IPS-20b (cell line): Measurements from ENCODE around the gene IDS.
"Not testable (repeated sequence)": the region's sequence is repeated elsewhere in the genome, so short reads cannot be mapped to it uniquely, and the experiment has no call there.

Source experiments
- H3K27ac ChIP-seq: one replicate; pipeline ENCODE4 v1.5.1; 2013; ENCODE audit warnings: low read length
- H3K27me3 ChIP-seq: 2 replicates; pipeline ENCODE4 v1.6.1; 2013; ENCODE audit warnings: mild to moderate bottlenecking, low read length, inconsistent platforms; ENCODE audit not compliant: insufficient read depth
- H3K36me3 ChIP-seq: 2 replicates; pipeline ENCODE4 v1.6.1; 2013; ENCODE audit warnings: low read depth, mild to moderate bottlenecking, inconsistent platforms, low read length, moderate library complexity; ENCODE audit not compliant: insufficient read depth
- H3K4me1 ChIP-seq: 2 replicates; pipeline ENCODE4 v1.6.1; 2013; ENCODE audit warnings: mild to moderate bottlenecking, control low read depth, inconsistent platforms, low read length, moderate library complexity; ENCODE audit not compliant: insufficient read depth
- H3K4me3 ChIP-seq: 2 replicates; pipeline ENCODE4 v1.5.1; 2013; ENCODE audit warnings: mild to moderate bottlenecking, low read length, inconsistent platforms
- H3K9ac ChIP-seq: 2 replicates; pipeline ENCODE4 v1.6.1; 2013; ENCODE audit warnings: low read depth, mild to moderate bottlenecking, inconsistent platforms, low read length, moderate library complexity
- H3K9me3 ChIP-seq: 2 replicates; pipeline ENCODE4 v1.6.1; 2013; ENCODE audit warnings: mild to moderate bottlenecking, low read depth, low read length, inconsistent platforms; ENCODE audit not compliant: insufficient read depth

IDS gene

DNA sequence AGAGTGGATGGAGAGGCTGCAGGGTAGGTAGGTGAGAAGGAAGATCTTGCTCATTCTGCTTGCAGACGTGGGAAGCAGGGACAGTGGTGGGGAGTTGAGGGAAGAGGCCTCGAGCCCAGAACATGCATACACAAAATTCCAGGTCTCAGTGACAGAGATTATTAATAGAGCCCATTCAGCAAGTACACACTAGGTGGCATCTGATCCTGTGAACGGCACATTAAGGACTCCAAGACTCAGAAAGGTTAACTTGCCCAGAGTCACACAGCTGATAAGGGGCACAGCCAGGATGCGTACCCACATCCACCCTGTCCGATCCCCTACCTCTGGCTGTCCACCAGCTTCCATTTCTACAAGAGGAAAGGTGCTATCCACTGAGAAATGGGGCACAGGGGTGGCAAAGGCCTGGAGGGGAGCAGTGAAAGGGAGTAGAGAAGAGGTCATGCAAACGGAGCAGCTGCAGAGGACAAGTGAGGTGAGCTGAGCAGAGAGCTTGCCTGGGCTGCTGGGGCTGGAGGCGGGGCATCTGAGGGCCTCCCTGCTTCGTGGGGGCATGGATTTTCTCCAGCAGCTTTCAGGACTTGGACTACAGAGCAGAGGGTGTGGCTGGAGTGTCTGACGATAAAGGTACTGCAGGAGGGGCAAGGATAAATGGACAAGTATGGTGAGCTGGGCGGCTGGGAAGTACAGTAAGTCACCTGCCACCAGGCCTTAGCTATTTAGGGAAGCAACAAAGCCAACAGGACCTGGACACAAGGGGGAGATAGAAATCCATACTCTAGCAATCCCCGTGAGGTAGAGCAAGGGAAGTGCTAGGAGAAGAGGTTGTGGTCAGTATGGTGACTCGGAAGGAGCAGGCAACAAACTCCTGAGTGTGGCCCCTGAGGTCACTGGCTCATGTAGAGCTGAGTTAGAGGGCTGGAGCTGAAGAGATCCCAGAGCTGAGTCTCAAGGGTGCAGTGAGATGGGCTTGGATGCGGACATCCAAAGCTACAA lies 11.2 kb downstream of the IDS start:
- H3K9ac ChIP-seq = no peak overlapping the region

GRCh38 chrX:149491812-149492211 lies 13.3 kb downstream of the IDS start:
- peaks cover 50% of the 10 kb centered on the region for H3K36me3 ChIP-seq
- H3K4me1 ChIP-seq = no peaks in the 10 kb centered on the region
- H3K27ac ChIP-seq = no peak overlapping the region
- no peaks in the 10 kb centered on the region for H3K27me3 ChIP-seq
- H3K4me3 ChIP-seq = no peak overlapping the region
- H3K9ac ChIP-seq = no peak overlapping the region
- H3K9me3 ChIP-seq = no peaks in the 10 kb centered on the region

More for the DNA sequence above, 11.2 kb downstream of the IDS start:
- no peaks in the 10 kb centered on the region for H3K9me3 ChIP-seq
- no peak overlapping the region for H3K4me3 ChIP-seq
- H3K4me1 ChIP-seq = no peaks in the 10 kb centered on the region
- peaks cover 62% of the 10 kb centered on the region for H3K36me3 ChIP-seq
- no peak overlapping the region for H3K27ac ChIP-seq
- no peaks in the 10 kb centered on the region for H3K27me3 ChIP-seq

- H3K9me3 ChIP-seq = no peaks in the 10 kb centered on the region
- peaks cover 43% of the 10 kb centered on the region for H3K36me3 ChIP-seq
- no peak overlapping the region for H3K4me3 ChIP-seq
- H3K27ac ChIP-seq = no peak overlapping the region
- H3K4me1 ChIP-seq = no peaks in the 10 kb centered on the region
- no peak overlapping the region for H3K9ac ChIP-seq
- no peaks in the 10 kb centered on the region for H3K27me3 ChIP-seq
These were observed 15.0 kb downstream of the IDS start for GRCh38 chrX:149490100-149490499.

DNA sequence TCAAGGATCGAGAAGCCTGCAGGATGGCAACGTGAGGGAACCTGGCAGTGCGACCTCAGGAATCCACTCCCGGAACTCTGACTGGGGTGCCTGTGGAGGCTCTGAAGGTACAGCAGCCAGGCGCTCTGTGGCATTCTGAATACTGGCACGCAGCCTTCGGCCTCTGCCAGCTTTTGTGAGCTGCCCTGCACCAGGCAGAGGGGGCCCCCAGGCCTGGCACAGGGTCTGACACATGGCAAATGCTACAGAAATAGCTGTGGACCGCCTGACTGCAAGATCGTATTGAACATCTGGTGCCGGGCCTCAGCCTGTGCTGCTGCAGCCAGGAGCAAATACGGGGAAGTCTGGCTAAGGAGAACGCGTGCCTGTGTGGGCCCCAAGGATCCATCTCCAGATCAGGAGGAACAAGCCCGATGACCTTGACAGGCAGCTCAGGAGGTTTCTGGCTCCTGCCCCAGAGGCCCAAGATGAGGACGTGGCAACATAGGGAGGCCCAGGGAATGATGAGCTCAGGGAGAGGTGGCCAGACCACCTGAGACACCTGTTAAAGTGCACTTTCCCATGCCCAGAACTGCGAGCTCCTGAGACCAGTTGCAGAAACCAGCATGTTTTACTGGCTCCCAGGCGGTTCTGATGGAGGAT lies 16.6 kb downstream of the IDS start:
- H3K9me3 ChIP-seq, H3K27ac ChIP-seq, H3K27me3 ChIP-seq, H3K4me3 ChIP-seq, H3K9ac ChIP-seq, H3K4me1 ChIP-seq: not testable (repeated sequence)
- peaks cover 33% of the 10 kb centered on the region; the same call in 1 of the 2 replicates for H3K36me3 ChIP-seq

DNA sequence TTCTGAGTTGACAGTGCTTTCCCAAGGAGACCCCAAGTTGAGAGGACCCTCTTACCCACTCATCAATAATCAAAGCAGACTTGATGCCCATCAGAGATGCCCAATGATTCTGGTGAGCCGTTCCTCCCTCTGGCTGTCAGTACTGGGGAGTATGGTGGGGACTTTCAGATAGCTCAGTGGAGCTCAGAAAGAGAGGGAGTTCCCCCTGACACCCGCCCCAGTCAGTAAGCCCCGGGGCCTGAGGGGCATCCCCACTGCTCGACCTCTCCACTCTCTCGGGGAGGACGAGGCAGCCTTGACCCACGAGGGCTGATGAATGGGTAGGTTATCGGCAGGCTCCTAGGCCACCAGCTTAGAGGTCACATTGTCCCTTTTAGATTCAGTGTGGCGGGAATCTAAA lies 17.1 kb downstream of the IDS start:
- peaks cover 33% of the 10 kb centered on the region; the same call in 1 of the 2 replicates for H3K36me3 ChIP-seq
- H3K4me1 ChIP-seq, H3K4me3 ChIP-seq, H3K27me3 ChIP-seq, H3K9ac ChIP-seq, H3K9me3 ChIP-seq, H3K27ac ChIP-seq: not testable (repeated sequence)

- H3K27me3 ChIP-seq = no peaks in the 10 kb centered on the region
- H3K4me3 ChIP-seq = no peak overlapping the region
- H3K4me1 ChIP-seq = no peaks in the 10 kb centered on the region
- H3K36me3 ChIP-seq = peaks cover 33% of the 10 kb centered on the region; the same call in 1 of the 2 replicates
- no peak overlapping the region for H3K27ac ChIP-seq
- no peaks in the 10 kb centered on the region for H3K9me3 ChIP-seq
- no peak overlapping the region for H3K9ac ChIP-seq
These were observed 17.8 kb downstream of the IDS start for GRCh38 chrX:149487292-149487691.

DNA sequence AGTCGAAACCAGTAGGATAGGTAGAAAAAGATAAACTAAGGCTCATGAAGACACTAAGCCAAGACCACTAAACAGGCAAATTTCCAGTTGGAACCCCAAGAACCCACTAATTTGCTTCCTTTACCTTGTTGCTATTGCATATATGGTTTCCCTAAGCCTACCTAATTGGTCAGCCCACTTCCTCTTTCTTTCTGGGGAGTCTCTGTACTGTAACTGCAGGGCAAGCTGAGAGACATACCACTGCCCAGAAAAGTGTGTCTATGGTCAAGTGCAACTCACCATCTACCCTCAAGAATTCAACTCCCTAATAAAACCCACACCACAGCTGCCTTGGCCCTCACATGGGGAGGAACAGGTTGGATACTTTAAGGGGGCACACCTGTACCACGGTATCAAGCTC lies 28.6 kb downstream of the IDS start:
- no peak overlapping the region for H3K27ac ChIP-seq
- H3K9ac ChIP-seq = no peak overlapping the region
- no peak overlapping the region for H3K4me3 ChIP-seq
- no peaks in the 10 kb centered on the region for H3K36me3 ChIP-seq
- no peaks in the 10 kb centered on the region for H3K9me3 ChIP-seq
- no peaks in the 10 kb centered on the region for H3K4me1 ChIP-seq
- H3K27me3 ChIP-seq = no peaks in the 10 kb centered on the region

GRCh38 chrX:149473966-149474365 lies 31.1 kb downstream of the IDS start:
- no peak overlapping the region for H3K27ac ChIP-seq
- H3K4me3 ChIP-seq = no peak overlapping the region
- H3K9ac ChIP-seq = no peak overlapping the region
- H3K27me3 ChIP-seq = no peaks in the 10 kb centered on the region
- no peaks in the 10 kb centered on the region for H3K36me3 ChIP-seq
- H3K9me3 ChIP-seq = no peaks in the 10 kb centered on the region
- no peaks in the 10 kb centered on the region for H3K4me1 ChIP-seq

DNA sequence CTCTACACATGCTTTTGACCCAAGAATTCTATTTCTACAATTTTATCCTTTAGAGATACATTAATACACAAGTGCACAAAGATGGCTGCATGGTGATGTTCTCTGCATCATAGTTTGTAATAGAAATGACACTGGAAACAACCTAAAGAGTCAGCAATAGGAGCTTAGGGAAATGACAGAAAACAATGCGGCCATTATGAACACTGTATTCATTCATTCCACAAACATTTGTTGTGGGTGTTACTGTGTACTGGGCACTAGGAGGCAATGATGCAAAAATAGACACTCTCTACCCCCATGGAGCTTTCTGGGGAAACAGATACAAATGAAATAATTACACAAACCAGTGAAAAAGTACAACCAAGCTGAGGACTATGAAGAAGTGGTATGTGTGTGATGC lies 32.0 kb downstream of the IDS start:
- H3K4me3 ChIP-seq = no peak overlapping the region
- H3K9ac ChIP-seq = no peak overlapping the region
- no peaks in the 10 kb centered on the region for H3K9me3 ChIP-seq
- no peaks in the 10 kb centered on the region for H3K27me3 ChIP-seq
- no peaks in the 10 kb centered on the region for H3K36me3 ChIP-seq
- no peak overlapping the region for H3K27ac ChIP-seq
- no peaks in the 10 kb centered on the region for H3K4me1 ChIP-seq

DNA sequence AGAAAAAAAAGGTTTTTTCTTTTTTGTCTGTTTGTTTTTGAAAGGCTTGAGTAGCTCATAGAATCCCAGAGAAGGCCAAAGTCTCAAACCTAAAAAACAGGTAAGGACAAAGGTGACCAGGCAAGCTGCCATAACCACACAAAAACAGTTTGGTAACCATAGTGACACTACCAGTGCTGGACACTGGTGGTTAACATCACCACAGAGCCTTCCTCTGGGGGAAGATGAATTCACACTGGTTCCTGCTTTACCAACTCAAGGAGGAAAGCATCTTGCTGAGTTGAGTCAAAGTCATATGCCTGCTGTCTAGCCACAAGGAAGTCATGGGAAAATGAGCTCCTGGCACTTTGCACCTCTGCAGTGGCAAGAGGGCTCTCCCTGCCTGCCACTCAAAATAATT lies 32.5 kb downstream of the IDS start:
- Histone ChIP-seq H3K4me3 (no peak overlapping the region), H3K36me3 (no peaks in the 10 kb centered on the region), H3K9me3 (no peaks in the 10 kb centered on the region), H3K4me1 (no peaks in the 10 kb centered on the region), H3K9ac (no peak overlapping the region), H3K27me3 (no peaks in the 10 kb centered on the region), H3K27ac (no peak overlapping the region)

DNA sequence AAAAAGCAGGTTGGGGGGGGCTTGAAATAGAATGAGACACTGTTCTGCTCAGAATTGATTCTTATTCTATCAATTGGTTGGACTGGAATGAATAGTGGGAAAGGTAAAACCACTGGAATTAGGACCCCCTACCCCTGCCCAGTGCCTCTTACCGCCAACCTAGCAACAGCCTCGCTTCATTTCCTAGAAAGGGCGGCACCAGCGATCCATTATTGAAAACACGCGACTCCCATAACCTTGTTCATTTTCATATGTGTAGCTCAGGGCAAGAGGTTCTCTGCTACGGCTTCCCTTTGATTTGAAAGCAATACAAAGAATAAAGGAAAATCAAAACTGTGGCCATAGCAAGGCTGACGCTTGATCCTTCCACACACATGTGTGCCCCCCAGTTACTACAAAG lies 33.7 kb downstream of the IDS start:
- no peaks in the 10 kb centered on the region for H3K4me1 ChIP-seq
- no peaks in the 10 kb centered on the region for H3K36me3 ChIP-seq
- H3K9me3 ChIP-seq = no peaks in the 10 kb centered on the region
- no peak overlapping the region for H3K9ac ChIP-seq
- H3K27me3 ChIP-seq = no peaks in the 10 kb centered on the region
- no peak overlapping the region for H3K27ac ChIP-seq
- no peak overlapping the region for H3K4me3 ChIP-seq

DNA sequence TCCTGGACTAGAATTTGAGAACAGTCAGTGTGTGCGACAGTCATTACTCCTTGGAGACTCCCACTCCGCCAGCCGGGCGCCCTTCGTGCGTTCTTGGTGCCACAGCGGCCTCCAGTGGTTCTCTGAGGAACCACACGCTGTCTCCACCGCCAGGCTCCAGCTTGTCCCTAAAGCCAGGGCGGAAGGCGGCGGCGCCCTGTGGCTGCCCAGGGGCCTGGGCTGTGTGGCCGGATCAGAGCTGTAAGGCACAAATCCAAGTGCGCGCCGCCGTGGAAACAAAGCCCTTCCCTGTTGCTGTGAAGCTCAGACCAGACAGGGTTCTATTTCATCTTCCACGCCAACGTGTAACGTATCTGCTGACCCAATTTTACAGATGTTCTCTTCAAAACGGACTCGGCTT lies 34.2 kb downstream of the IDS start:
- Histone ChIP-seq H3K4me1 (no peaks in the 10 kb centered on the region), H3K36me3 (no peaks in the 10 kb centered on the region), H3K27ac (no peak overlapping the region), H3K4me3 (no peak overlapping the region), H3K27me3 (no peaks in the 10 kb centered on the region), H3K9me3 (no peaks in the 10 kb centered on the region), H3K9ac (no peak overlapping the region)
